Measurements from ENCODE around the gene DLL1.

Gene DLL1

DNA sequence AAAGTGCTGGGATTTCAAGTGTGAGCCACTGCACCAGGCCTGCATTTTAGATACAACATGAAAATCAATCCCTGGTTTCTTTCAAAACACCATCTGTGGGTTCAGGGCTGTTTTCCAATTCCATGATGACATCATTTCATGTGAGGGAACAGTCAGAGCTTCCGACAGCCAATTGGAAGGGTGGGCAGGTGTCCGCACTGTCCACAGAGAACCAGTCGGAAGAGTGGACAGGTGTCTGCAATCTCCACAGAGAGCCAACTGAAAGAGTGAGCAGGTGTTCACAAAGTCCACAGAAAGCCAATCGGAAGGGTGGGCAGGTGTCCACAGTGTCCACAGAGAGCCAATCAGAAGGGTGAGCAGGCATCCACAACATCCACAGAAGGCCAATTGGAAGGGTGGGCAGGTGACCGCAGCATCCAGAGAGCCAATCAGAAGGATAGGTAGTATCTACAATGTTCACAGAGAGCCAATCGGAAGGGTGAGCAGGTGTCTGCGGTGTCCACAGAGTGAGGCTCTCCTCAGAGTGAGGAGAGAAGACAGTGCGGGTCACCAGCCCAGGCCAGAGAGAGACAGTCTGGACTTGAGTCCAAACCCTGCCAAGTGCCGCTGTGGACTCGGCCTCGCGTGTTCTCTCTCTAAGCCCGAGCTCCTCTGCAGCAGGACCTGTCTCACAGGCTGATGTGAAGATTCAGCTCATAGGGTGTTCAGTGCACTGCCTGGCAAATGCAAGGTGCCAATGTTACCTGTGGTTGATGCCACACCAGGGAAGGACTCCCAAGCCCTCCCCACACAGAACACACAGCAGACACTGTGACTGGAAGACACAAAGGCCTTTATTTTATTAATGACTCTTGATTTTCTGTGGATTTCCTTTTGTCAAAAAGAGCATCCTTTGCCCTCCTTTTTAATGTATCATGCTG, 57.3 kb downstream of the DLL1 start:
- TF ChIP-seq, protein P1, sequence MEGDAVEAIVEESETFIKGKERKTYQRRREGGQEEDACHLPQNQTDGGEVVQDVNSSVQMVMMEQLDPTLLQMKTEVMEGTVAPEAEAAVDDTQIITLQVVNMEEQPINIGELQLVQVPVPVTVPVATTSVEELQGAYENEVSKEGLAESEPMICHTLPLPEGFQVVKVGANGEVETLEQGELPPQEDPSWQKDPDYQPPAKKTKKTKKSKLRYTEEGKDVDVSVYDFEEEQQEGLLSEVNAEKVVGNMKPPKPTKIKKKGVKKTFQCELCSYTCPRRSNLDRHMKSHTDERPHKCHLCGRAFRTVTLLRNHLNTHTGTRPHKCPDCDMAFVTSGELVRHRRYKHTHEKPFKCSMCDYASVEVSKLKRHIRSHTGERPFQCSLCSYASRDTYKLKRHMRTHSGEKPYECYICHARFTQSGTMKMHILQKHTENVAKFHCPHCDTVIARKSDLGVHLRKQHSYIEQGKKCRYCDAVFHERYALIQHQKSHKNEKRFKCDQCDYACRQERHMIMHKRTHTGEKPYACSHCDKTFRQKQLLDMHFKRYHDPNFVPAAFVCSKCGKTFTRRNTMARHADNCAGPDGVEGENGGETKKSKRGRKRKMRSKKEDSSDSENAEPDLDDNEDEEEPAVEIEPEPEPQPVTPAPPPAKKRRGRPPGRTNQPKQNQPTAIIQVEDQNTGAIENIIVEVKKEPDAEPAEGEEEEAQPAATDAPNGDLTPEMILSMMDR (conservative IDR thresholded peaks at IDR 0.05; ENCODE audit: low read depth), result no peak
- H3K27ac ChIP-seq, result no peak overlapping the region
- POLR2A ChIA-PET (ENCODE audit: low non-redundant PET), result no interaction called here
- CTCF ChIA-PET, result no interaction called here
- DNase-seq (ENCODE audit: low spot score), result no peak
